NB4 (cell line): Measurements from ENCODE around the gene PLEKHG4B.

Source experiments
- DNase-seq: peaks from one replicate; pipeline ENCODE4 v3.0.0; 2010; ENCODE audit warnings: low read depth
- H3K4me3 ChIP-seq: one replicate; pipeline ENCODE4 v1.5.1; 2011; ENCODE audit warnings: mild to moderate bottlenecking, low read depth, low read length, moderate library complexity
- CTCF ChIP-seq: IDR thresholded peaks from one replicate; pipeline ENCODE4 v1.5.1; 2012; ENCODE audit warnings: low read depth, low read length
- MAX ChIP-seq: IDR thresholded peaks from 2 replicates; pipeline ENCODE4 v1.6.1; 2011; ENCODE audit warnings: low read depth, low read length
- MYC ChIP-seq: IDR thresholded peaks from 2 replicates; pipeline ENCODE4 v1.6.1; 2011; ENCODE audit warnings: low read depth, low read length
- POLR2A ChIP-seq: IDR thresholded peaks from 2 replicates; pipeline ENCODE4 v1.6.1; 2011; ENCODE audit warnings: mild to moderate bottlenecking; ENCODE audit not compliant: insufficient read length; ENCODE audit errors: extremely low read depth

PLEKHG4B gene

GRCh38 chr5:90590-91547 is 1.1 kb upstream of the PLEKHG4B start:
- H3K4me3 ChIP-seq, result no peak overlapping the region
- TF ChIP-seq MYC (no peak), MAX (no peak), POLR2A (no peak), CTCF (no peak)
- DNase-seq, result no peak

- H3K4me3 ChIP-seq, result no peak overlapping the region
- no peak for DNase-seq
- no peak for TF ChIP-seq MYC
- TF ChIP-seq MAX, result no peak
- TF ChIP-seq CTCF, result no peak
- no peak for TF ChIP-seq POLR2A
Measured at GRCh38 chr5:92401-93220, 643 bp downstream of the PLEKHG4B start.

- TF ChIP-seq POLR2A, result no peak
- no peak for TF ChIP-seq MYC
- TF ChIP-seq CTCF, result no peak
- TF ChIP-seq MAX, result no peak
- DNase-seq, result no peak
- no peak overlapping the region for H3K4me3 ChIP-seq
Measured at GRCh38 chr5:93221-93980, 1.4 kb downstream of the PLEKHG4B start.

- no peak overlapping the region for H3K4me3 ChIP-seq
Measured at GRCh38 chr5:94113-94892, 2.3 kb downstream of the PLEKHG4B start.

More at GRCh38 chr5:94113-94892, 2.3 kb downstream of the PLEKHG4B start:
- TF ChIP-seq MYC, result no peak
- no peak for TF ChIP-seq POLR2A
- no peak for TF ChIP-seq CTCF
- TF ChIP-seq MAX, result no peak
- no peak for DNase-seq
